AG04449 (cell line): Measurements from ENCODE around the gene ZBTB16.

Source experiments
- CTCF ChIA-PET: fragments of 350-600 bp; formaldehyde crosslinking; extraction: SDS; loops from one replicate; lab custom pipeline; 2021; ENCODE audit warnings: antibody characterized with exemption; lab: Yijun Ruan, JAX
- POLR2A ChIA-PET: fragments of 400-600, 350-600 bp; formaldehyde crosslinking; extraction: SDS; loops from one replicate; lab custom pipeline; 2020; ENCODE audit warnings: antibody characterized with exemption, inconsistent platforms; lab: Yijun Ruan, JAX
- DNase-seq: peaks from one replicate; pipeline ENCODE4 v3.0.0-alpha.2; 2010; ENCODE audit warnings: low read depth, low spot score
- H3K4me3 ChIP-seq: 2 replicates; pipeline ENCODE4 v1.5.1; 2011; ENCODE audit warnings: low read depth, mild to moderate bottlenecking, control low read depth, low read length
- TF ChIP-seq, protein P1 (sequence below): IDR thresholded peaks from one replicate; pipeline ENCODE4 v1.5.1; 2011; ENCODE audit warnings: mild to moderate bottlenecking, moderate library complexity, low read length, control low read depth, inconsistent platforms; ENCODE audit not compliant: insufficient read depth; ENCODE audit errors: missing control alignments

ZBTB16 gene

DNA sequence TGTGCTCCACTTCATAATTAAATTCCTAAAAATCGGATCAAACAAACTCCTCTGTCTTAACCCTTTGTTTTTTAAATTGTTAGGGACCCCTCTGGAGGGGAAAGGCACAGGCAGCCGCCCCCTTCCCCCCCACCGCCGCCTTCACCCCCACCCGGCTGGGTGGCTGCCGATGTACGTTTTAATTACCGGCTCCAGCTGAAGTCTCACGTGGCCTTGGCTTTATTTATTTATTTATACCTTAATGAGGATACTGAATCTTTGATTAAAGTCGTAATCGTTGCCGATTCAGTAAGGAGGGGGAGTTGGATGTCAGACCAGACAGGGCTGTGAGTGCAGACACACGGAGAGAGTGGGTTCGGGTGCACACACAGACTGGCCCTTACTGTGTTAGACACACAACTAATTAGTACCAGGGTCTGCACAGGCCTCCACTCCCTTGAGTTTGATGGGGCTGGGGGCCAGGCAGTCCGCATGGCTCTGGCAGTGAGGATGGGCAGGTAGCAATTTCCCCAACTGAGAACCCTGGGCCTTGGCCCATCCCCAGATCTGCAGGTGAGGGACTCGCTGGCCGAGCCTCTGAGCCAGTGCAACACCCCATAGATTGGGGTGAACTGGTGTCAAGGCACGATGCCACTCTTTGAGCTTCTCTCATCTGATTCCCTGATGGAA lies 185.3 kb downstream of the ZBTB16 start:
- ChIA-PET POLR2A (no interaction called here), CTCF (interaction anchor here (1.0 to 8.8 kb wide), 2 partner anchors 16 to 251 kb away, joined by 3 to 64 read pairs; no protein-coding TSS in a partner anchor)
- DNase-seq, result no peak
- H3K4me3 ChIP-seq, result no peak overlapping the region
- TF ChIP-seq, protein P1, sequence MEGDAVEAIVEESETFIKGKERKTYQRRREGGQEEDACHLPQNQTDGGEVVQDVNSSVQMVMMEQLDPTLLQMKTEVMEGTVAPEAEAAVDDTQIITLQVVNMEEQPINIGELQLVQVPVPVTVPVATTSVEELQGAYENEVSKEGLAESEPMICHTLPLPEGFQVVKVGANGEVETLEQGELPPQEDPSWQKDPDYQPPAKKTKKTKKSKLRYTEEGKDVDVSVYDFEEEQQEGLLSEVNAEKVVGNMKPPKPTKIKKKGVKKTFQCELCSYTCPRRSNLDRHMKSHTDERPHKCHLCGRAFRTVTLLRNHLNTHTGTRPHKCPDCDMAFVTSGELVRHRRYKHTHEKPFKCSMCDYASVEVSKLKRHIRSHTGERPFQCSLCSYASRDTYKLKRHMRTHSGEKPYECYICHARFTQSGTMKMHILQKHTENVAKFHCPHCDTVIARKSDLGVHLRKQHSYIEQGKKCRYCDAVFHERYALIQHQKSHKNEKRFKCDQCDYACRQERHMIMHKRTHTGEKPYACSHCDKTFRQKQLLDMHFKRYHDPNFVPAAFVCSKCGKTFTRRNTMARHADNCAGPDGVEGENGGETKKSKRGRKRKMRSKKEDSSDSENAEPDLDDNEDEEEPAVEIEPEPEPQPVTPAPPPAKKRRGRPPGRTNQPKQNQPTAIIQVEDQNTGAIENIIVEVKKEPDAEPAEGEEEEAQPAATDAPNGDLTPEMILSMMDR, result no peak

DNA sequence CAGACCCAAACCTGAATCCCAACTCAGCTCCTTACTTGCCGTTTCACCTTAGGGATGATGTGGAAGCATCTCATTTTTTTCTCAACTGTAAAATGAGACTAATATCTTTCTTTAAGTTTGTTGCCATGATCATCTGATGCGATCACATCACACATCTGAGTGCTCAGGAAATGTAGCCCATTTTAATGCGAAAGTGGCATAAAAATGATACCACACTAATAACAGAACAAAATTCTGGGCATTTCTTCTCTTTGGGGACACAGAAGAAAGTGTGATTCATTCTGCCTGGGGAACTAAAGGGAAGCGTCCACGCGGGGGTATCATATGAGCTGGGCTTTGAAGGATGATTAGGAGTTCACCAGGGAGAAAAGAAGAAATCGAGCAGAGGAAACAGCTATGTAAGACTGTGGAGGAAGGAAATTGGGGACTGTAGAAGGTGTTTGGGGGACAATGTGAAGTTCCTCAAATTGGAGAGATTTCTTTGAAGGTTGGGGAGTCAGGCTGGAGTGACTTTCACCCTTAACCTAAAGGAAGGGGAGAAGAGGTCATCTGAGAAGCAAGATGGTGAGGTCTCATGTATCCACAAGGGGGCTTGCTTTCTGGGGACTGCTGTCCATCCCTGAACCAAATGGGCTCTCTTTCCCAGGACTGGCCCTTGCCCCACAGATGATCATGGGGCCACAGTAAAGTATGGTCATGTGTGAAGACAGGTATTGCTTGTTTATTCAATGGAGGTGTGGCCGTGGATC lies 187.0 kb downstream of the ZBTB16 start:
- POLR2A ChIA-PET, result no interaction called here
- H3K4me3 ChIP-seq, result no peak overlapping the region
- CTCF ChIA-PET, result interaction anchor here (8.8 kb wide), 1 partner anchor 14 kb away, joined by 64 read pairs; no protein-coding TSS in a partner anchor
- TF ChIP-seq, protein P1, result no peak
- DNase-seq, result no peak

DNA sequence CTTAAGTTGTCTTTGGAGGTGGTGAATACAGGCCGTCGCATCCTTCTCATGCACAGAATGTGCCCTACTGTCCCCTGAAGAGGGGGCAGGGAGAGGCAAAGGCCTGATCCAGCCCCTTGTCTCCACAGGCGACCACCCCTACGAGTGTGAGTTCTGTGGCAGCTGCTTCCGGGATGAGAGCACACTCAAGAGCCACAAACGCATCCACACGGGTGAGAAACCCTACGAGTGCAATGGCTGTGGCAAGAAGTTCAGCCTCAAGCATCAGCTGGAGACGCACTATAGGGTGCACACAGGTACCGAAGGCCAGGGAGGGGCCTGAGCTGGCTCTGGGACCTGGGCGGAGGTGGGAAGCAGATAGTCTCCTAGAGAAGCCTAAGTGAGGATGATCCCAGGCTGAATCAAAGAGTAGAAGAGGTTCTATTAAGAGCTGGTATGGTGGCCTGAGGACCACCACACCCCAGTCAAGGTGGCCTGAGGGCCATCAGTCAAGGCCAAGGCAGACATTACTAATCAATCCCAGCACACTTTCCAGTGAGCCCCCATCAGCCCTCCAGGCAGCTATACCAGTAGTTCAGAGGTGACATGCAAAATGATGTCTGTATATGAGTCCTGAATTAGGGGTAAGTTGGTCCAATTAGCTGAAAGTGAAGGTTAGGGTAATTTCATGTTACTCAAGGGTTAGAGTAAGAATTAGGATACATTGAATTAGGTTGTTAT lies 187.7 kb downstream of the ZBTB16 start:
- ChIA-PET POLR2A (no interaction called here), CTCF (interaction anchor here (8.8 kb wide), 1 partner anchor 14 kb away, joined by 64 read pairs; no protein-coding TSS in a partner anchor)
- H3K4me3 ChIP-seq, result no peak overlapping the region
- DNase-seq, result no peak
- TF ChIP-seq, protein P1, result no peak

DNA sequence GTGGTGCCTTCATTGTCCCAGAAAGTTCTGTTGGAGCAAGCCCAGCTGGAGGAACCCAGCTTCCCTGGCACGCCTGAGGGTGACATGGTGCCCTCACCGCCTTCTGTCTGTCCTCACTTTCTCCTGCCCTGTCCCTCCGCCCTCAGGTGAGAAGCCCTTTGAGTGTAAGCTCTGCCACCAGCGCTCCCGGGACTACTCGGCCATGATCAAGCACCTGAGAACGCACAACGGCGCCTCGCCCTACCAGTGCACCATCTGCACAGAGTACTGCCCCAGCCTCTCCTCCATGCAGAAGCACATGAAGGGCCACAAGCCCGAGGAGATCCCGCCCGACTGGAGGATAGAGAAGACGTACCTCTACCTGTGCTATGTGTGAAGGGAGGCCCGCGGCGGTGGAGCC lies 190.7 kb downstream of the ZBTB16 start:
- CTCF ChIA-PET, result interaction anchor here (8.8 kb wide), 1 partner anchor 11 kb away, joined by 64 read pairs; no protein-coding TSS in a partner anchor
- TF ChIP-seq, protein P1, result no peak
- POLR2A ChIA-PET, result no interaction called here
- H3K4me3 ChIP-seq, result no peak overlapping the region
- DNase-seq, result no peak

DNA sequence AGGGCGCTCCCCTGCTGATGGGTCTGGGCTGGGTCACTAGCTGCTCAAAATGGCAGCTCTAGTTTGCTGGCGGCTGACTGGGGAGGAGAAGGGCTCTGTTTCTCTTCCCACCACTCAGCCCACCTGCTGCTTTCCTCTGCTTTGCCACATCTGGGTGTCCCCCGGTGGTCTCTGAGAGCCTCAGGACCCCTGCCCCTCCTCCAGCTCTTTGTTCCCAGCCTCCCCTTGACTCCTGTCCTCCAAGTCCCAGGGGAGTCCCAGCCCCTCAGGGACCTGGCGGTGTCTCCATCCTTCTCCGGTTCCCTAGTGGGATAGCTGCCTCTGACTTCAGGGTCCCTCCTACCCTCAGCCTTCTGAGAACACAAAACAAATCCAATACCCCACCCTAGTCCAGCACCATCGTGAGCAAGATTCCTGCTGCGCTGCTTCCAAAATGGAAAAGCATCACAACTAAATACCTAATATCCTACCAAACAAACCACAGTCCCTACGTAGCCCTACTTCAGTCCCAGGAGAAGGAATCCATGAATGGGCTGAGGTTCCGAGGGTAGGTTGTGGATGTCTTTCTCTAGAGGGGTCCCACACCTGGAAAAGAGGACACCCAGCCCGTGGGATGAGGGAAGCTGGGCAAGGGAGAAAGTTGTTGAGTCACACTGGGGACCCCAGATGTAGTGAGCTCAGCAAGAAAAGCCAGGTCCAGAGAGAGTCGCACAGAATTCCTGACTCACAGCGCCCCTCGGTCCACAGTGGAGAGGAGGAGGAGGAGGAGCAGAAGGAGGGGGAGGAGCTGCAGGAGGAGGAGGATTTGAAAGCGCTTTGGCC lies 191.7 kb downstream of the ZBTB16 start:
- TF ChIP-seq, protein P1, result no peak
- ChIA-PET CTCF (interaction anchor here (0.8 to 8.8 kb wide), 2 partner anchors 10 to 355 kb away, joined by 5 to 64 read pairs; no protein-coding TSS in a partner anchor), POLR2A (no interaction called here)
- no peak for DNase-seq
- no peak overlapping the region for H3K4me3 ChIP-seq
